ENCODE results near the gene SRL. TPM values are rescaled to one million over a fixed set of nuclear protein-coding genes. Genes with fewer than 3 reads are reported as not detected.

The SRL gene
- total RNA-seq, 4 donors from 2014 or later: 184 to 519 (median 364) TPM

- no peak overlapping the region for H3K4me3 ChIP-seq
- intact Hi-C loops (cut with DNase I; ENCODE audit: low total_unique reads): no loop called here
- no peaks in the 10 kb centered on the region for H3K9me3 ChIP-seq
- H3K27ac ChIP-seq: peak overlapping the region; percentile 54 to 66 (median 61)
- ATAC-seq: no peak
- in situ Hi-C loops (cut with MboI; ENCODE audit: low sequenced_read_pairs in 4 of 4): no loop called here
- no peaks in the 10 kb centered on the region for H3K27me3 ChIP-seq
- TF ChIP-seq POLR2A (IDR thresholded peaks at IDR 0.05): no peak
- no peak for TF ChIP-seq CTCF (IDR thresholded peaks at IDR 0.05 in 4 of 5, conservative IDR thresholded peaks at IDR 0.05 in 1 of 5)
- DNase-seq: no peak
- peaks cover 5 to 10% of the 10 kb centered on the region in 2 donors for H3K4me1 ChIP-seq
- H3K36me3 ChIP-seq: no peaks in the 10 kb centered on the region
These were observed 5.5 kb upstream of the SRL start for GRCh38 chr16:4247460-4247784.

- Histone ChIP-seq H3K9me3 (no peaks in the 10 kb centered on the region), H3K27ac (peak overlapping the region; percentile 54 to 66 (median 61)), H3K27me3 (no peaks in the 10 kb centered on the region), H3K36me3 (no peaks in the 10 kb centered on the region), H3K4me3 (no peak overlapping the region), H3K4me1 (peaks cover 10% of the 10 kb centered on the region in 2 donors)
- TF ChIP-seq CTCF (IDR thresholded peaks at IDR 0.05 in 4 of 5, conservative IDR thresholded peaks at IDR 0.05 in 1 of 5) (no peak), POLR2A (IDR thresholded peaks at IDR 0.05) (no peak)
- in situ Hi-C loops (cut with MboI; ENCODE audit: low sequenced_read_pairs in 4 of 4): no loop called here
- DNase-seq (no peak), ATAC-seq (no peak)
- intact Hi-C loops (cut with DNase I; ENCODE audit: low total_unique reads): no loop called here
These were observed 5.0 kb upstream of the SRL start for GRCh38 chr16:4246777-4247459.

DNA sequence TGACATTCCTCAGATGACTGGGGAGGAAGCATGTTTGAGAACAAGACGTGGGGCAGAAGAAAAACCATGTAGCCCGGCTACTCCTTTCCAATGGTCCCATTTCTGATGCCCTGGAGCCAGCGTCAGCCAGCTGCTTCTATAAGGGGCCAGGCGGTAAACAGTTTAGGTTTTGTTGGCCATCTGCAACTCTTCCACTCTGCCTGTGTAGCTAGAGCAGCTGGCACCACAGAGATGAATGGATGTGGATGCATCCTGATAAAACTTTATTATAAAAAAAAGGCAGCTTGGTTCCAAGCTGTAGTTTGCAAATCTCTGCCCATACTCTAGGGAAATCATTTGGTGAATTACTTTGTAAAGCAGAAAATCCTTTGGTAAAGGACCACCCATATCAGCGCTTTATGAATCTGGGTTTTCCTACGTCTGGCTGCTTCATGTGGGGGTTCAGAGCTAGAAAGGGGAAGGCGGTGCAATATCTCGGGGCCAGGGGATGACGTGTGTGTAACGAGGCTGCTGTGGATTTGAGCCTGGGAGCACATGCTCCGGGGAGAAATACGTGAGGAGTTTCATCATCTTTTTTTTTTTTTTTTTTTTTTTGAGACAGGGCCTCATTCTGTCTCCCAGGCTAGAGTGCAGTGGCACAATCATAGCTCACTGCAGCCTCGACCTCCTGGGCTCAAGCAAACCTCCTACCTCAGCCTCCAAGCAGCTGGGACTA lies 3.4 kb upstream of the SRL start:
- in situ Hi-C loops (cut with MboI; ENCODE audit: low sequenced_read_pairs in 4 of 4): no loop called here

GRCh38 chr16:4244254-4245076 lies 2.6 kb upstream of the SRL start:
- peaks cover 5 to 14% of the 10 kb centered on the region in 2 donors for H3K4me1 ChIP-seq
- no peaks in the 10 kb centered on the region for H3K27me3 ChIP-seq
- TF ChIP-seq CTCF (IDR thresholded peaks at IDR 0.05 in 4 of 5, conservative IDR thresholded peaks at IDR 0.05 in 1 of 5) (no peak), POLR2A (IDR thresholded peaks at IDR 0.05) (no peak)
- intact Hi-C loops (cut with DNase I; ENCODE audit: low total_unique reads) (loop anchor here (5.0 kb wide), 1 partner anchor 37 kb away; no protein-coding TSS in a partner anchor), in situ Hi-C loops (cut with MboI; ENCODE audit: low sequenced_read_pairs in 4 of 4) (no loop called here)
- no peak for DNase-seq
- no peak overlapping the region for H3K27ac ChIP-seq
- H3K9me3 ChIP-seq: no peaks in the 10 kb centered on the region
- no peak overlapping the region for H3K4me3 ChIP-seq
- H3K36me3 ChIP-seq: no peaks in the 10 kb centered on the region
- no peak for ATAC-seq

More for the DNA sequence above, 3.4 kb upstream of the SRL start:
- Histone ChIP-seq H3K36me3 (no peaks in the 10 kb centered on the region), H3K9me3 (no peaks in the 10 kb centered on the region), H3K4me3 (no peak overlapping the region), H3K27me3 (no peaks in the 10 kb centered on the region), H3K4me1 (peaks cover 9 to 12% of the 10 kb centered on the region in 2 donors), H3K27ac (no peak overlapping the region)
- TF ChIP-seq POLR2A (IDR thresholded peaks at IDR 0.05) (no peak), CTCF (IDR thresholded peaks at IDR 0.05 in 4 of 5, conservative IDR thresholded peaks at IDR 0.05 in 1 of 5) (no peak)
- ATAC-seq (no peak), DNase-seq (no peak)
- intact Hi-C loops (cut with DNase I; ENCODE audit: low total_unique reads): no loop called here
